Measurements from ENCODE around the gene IL12A.

IL12A gene

DNA sequence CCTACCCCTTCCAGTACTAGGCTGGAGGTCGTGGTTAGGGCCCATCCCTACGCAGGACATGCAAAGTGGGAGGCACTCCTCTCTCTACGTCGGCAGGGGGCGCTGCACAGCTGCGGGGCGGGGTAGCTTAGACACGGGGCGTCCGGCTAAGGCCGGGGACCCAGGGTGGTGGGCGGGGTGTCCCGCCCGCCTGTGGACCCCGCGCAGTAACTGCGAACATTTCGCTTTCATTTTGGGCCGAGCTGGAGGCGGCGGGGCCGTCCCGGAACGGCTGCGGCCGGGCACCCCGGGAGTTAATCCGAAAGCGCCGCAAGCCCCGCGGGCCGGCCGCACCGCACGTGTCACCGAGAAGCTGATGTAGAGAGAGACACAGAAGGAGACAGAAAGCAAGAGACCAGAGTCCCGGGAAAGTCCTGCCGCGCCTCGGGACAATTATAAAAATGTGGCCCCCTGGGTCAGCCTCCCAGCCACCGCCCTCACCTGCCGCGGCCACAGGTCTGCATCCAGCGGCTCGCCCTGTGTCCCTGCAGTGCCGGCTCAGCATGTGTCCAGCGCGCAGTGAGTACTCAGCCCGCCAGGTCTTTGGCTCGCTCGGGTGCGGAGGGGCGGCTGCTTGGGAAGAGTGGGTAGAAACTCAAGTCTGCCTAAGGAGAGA, at the start of gene IL12A:
Gene IL12A, plus strand, starts transcription at position 219 of the 655 bp plus-strand sequence.
- peak; percentile 58 to 71 for DNase-seq (ENCODE audit: low read depth in 2 of 2)

DNA sequence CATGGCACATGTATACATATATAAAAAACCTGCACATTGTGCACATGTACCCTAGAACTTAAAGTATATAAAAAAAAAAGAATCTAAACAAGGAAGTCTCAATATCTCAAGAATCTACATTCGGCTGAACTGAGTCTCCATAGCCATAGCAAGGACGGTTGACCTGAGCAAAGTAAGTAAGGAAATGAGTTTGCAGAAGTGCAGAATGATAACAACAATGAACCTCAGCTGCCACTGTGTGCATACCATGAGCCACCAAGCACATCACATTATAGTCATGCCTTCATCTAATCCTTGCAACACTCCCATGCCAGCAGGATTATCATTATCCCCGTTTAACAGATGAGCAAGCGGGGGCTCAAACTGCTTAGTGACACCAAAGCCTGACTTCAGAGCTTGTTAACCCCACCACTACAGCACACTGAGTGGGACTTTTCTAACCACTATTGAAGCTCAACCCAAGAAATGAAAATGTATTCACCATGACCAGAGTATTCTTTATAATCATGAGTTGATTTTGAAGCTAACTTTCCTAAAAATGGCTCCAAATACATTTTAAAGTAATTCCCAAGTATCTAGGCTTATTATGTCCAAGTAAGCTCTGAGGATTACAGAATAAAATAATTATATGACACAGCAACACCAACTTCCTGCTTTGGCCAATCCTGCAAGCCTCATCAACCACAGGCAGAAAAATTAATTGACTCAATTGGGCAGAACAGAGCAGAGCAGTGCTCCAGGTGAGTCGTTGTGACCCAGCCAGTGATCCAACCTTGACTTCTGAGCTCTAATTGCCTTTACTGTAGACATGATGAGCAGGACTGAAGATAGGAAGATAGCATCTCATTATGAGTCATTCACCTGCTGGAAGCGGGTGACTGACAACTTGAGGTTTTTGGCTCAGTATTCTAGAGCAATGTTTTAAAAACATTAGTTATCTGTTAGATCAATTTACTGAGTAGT, 47.3 kb upstream of the IL12A start:
- no peak for DNase-seq (ENCODE audit: low read depth in 2 of 2)

DNA sequence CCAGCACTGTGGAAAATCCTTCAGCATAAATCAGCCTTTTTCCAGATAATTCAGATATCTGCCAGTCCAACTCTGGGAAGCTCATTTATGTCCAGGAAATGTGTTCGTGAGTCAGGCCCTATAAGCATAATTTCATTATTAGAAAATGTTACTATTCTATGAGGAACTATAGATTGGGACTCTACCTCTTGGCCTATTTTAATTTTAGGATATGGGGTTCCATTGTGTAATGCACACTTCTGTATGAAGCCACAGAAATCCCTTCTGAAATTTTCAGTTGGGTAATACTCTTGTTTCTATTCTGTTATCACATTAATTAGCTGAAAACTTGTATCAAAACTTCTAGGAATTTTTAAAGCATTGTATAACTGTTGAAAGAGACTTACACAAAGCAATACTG, 43.9 kb upstream of the IL12A start:
- no peak for DNase-seq (ENCODE audit: low read depth in 2 of 2)

DNA sequence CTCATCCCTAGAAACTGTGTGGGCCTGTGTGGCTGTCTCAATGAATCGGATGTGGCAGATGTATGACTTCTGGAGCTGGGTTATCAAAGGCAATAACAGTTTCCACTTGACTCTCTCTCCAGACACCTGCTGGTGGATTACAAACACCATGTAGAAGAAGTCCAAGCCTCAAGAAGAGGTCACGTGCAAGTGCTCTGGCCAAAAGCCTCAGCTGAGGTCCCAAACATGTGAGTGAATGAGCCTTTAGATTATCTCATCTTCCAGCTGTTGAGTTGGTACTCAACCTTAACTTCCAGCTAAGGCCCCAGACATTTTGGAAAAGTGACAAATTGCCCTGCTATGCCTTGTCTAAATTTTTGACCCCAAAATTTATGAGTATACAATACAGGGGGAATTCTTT, 42.7 kb upstream of the IL12A start:
- DNase-seq (ENCODE audit: low read depth in 2 of 2) = no peak

DNA sequence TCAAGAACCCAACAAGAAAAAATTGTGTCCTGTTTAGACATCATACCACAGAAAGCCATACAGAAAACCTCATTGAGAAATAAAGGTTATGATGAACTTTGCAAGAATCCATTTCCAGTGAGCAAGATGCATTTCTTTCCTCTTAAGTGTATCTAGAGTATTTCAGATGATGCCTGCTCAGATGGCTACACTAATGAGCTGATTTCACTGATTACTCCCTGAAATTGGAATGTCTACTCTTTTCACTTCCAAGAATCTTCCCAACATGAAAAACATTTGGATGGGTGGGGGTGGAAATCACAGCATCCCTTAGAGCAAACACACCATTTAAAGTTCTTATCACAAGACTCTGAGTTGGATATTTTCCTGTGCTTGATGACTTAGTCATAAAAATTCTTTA, 41.4 kb upstream of the IL12A start:
- no peak for DNase-seq (ENCODE audit: low read depth in 2 of 2)

DNA sequence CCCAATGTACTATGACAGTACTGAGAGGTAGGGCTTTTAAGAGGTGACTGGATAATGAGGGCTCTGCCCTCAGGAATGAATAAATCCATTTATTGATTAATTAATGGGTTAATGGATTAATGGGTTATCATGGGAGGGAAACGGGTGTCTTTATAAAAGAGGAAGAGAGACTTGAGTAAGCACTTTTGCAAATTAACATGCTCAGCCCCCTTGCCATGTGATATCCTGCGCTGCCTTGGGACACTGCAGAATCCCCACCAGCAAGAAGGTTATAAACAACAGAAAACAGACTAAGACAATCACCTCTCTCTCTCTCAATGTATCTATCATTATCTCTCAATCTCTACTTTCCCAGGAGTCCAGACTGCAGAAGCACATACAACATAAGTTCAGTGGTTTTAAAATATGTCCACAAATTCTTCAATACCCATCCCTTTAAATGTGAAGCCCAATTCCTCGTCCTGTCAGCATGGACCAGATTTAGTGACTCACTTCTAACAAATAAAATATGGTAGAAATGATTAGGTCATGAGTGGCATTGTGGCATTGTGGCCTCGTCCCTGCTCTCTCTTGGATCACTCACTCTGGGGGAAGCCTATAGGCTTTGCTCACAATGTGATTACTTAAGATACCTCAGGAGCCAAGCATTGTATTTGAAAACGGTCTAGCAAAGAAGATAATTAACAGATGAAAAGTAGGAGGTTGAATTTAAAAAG, 40.0 kb upstream of the IL12A start:
- DNase-seq (ENCODE audit: low read depth in 2 of 2) = no peak

DNA sequence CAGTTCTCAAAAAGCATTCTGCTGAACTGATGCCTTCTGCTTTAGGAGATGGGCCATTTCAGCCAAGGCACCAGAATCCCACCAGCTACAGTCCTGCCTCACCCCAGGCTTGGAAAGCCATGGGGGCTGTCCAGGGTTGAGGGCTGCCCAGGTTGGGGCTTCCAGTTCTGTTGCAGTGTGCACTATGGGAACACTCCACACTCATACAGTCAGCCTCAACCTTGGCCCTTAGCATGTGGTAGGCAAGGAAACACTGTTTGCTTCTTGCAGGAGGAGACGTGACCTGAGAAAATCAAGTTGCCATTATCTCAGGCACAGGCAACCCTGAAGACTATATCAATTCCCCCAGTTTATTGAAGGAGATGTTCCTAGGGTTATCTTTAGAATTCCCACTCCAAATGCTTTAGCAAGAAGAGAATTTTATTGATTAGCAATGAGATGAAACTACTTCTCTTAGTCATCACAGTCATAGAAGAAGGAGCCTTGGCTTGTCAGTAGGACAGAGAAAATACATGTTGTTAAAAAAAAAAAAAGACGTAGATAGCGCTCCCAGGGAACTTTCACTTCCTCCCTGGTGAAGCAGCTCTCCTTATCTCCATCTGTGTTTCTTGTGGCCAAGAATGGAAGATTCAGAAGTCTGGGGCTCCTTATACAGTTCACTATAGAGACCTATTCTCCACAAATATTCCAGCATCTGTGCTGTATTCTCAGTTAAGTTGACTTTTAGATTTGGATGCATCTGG, 38.3 kb upstream of the IL12A start:
- DNase-seq (ENCODE audit: low read depth in 2 of 2) = no peak

DNA sequence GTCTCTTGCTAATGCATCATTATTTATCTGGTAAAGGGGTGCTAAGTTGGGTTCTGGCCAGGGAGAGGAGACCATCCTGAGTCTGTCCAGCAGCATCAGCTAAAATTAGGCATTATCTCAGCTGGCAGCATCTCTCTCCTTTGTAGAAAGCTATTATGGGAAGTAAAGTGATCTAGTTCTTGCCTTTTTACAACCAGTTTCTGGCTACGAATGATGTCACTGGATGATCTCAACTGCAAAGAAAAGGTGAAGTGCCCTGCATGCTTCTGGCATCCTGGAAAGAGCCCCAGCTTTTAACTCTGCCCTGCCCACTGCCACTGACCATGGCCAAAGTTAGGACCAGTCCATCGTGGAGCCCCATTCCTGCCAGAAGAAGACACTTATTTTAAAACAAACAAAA, 37.1 kb upstream of the IL12A start:
- no peak for DNase-seq (ENCODE audit: low read depth in 2 of 2)

DNA sequence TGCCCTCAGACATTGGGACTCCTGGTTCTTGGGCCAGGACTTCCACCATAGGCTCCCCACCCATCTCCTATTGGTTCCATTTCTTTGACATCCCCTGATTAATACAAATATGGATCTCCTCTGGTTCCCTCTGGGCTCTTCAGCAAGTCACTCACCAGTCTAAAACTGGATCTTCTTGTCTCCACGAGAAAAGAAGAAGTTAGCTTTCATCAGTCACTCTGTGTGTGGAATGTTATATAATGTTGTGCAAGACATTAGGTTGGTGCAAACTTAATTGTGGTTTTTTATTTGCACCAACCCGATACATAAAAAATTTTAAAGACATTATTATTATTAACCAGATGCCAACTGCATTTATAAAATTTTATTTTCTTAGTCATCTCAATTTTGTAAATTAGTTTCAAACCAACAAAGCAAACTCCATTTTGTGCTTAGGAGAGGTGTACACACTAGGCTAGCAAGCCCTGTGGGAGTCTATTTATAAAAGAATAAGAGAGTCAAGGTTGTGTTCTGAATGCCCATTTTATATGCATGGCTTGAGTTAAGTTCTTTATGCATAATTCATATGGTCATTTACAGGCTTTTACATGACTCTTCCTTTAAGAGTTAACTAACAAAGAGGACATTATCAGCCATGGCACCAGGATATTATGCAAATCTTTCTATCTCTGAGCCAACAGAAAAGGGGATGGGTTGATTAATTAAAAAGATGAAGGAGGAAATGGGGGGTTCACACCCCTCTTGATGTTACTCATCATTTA, 35.1 kb upstream of the IL12A start:
- DNase-seq (ENCODE audit: low read depth in 2 of 2) = no peak

DNA sequence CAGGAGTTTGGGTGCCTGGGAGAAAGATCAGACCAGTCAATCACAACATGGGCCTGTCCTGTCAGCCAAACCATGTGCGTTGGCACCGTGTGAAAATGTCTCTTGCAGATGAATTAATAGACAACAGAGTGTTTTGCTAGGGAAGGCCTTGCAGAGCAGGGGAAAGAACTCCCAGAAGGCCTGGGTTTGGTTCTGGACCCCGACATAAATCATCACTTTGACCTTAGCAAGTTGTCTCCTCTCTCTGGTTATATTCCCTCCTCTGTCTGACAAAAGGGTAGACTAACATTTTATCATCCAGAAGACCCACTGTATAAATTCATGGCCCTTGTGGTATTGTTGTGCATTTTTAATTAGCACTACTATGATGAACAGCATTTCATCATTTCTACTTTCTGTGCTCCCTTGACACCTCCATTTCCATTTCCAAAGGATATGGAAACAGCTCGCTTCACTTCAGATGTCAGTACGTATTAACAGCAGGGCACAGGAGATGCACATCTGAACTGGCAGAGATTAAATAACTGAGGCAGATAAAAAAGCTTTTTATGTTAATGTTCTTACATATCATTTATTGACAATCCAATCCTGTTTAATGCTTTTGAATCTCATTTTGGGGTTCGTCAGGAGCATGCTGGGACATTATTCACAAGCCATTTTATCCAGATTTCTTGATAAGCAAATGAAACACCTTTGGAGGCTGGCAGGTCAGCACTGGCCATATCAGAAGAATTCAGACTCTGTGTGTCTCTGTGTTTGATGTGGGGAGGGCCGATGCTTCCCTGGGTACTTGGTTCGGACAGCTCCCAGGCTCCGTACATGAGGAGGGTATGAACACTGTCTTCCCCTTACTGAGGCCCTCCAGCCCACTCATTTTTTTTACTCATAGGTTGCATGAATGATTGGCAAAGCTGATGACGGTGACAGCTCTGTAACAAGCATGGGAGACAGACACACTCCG, 28.2 kb upstream of the IL12A start:
- no peak for DNase-seq (ENCODE audit: low read depth in 2 of 2)

DNA sequence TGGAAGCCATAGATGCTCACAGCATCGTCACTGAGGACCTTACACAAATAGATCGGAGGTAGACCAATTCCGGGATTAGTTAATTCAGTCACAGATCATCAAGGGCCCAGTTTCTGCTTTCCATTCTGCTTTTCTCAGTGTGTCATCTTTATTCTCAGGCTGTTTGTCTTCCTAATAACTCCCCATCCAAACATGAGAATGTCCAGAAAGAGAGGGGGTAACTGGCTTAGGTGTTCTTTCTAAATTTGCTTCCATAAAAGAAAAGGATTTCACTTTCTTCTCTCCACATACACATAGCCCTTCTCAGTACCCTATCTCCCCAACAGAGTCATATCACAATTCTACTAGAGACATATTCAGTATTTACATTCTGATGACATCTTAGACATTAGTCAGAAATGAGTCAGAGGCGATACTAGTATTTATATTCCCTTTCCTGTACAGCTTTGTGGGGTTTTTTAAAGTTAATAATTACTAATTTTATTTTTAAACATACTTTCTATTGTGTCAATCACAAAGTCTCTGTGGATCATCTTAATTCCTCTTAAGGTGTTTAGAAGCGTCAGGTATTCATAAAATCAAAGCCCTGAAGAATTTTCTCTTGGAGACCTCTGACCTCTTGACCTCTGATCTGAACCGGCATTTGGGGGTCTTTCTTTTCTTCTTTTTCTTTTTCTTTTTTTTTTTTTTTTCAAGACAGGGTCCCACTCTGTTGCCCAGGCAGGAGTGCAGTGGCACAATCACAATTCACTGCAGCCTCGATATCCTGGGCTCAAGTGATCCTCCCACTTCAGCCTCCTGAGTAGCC, 24.3 kb upstream of the IL12A start:
- no peak for DNase-seq (ENCODE audit: low read depth in 2 of 2)

DNA sequence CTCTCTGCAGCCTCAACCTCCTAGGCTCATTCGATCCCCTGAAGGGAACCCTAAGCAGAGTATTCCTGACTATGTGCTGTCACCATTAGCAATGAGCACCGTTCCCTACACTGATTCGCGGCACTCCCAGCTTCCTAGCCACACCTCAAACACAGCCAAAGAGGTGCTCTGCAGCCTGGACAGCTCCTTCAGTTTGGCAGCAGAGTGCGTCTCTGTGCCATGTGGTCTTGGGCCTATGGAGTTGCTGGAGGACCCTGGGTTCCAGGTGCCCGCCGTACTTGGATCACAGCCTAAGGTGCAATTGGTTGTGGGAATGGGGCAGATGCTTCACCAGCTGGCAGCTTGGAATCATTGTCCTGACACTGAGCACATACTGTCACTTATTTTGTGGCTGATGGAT, 17.3 kb upstream of the IL12A start:
- no peak for DNase-seq (ENCODE audit: low read depth in 2 of 2)

DNA sequence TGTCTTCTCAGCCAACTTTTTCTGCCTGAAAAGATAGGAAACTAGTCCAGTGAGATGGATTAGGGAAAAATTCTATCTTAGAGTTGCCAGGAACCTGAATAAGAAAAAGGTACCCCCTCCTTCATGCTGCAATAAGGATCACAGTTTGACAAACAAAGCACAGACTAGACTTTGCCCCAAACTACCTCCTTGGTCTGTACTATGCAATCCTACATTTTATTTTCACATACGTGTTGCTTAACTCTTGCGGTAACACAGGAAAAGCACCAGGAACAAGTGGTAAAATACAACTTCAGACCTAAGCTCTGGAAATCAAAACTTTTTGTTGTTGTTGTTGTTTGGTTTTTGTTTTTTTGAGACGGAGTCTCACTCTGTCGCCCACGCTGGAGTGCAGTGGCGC, 11.3 kb upstream of the IL12A start:
- DNase-seq (ENCODE audit: low read depth in 2 of 2) = no peak

DNA sequence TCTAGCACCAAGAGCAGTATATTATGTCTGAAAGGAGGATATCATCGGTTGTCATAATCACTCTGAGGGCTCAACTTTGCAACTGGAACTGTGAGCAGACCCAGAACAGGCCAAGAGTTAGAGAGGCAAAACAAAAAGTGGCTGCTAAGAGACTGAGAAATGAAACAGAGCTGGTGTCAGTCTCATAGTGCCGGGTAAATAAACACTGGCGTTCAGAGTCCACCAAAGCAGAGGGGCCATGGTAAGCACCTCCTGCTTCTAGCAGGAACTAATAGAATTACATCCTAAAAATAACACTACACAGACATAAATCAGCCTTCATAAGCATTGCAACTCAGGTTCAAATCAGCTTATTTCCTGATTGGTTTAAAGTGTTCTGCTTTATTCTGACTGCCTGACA, 10.3 kb upstream of the IL12A start:
- no peak for DNase-seq (ENCODE audit: low read depth in 2 of 2)

DNA sequence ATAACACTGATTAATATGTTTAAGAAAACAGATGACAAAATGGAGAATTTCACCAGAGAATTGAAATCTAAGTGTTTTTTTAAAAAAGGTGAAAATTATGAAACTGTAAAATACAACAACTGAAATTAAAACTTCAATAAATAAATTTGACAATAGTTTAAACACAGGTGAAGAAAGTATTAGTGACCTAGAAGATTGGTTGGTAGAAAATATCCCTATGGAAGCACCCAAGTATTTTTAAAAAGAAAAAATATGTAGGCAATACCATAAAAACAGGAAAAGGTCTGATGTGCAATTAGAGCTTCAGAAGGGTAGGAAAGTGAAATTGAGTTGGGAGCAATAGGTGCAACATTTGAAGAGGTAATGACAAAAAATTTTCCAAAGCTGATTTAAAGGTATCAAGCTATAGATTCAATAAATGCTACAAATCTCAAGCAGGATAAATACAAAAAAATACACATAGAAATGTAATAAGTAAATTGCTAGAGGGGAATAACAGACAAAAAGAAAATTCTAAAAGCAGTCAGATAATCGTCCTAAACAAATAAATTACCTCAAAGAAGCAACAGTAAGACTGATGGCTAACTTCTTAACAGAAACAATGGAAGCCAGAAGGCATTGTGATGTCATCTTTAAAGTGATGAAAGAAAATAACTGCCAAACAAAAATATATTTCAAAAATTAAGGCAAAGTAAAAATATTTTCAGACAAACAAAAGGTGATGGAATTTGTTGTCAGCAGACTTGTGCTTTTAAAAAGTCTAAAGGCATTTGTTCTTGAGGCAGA, 9.5 kb upstream of the IL12A start:
- no peak for DNase-seq (ENCODE audit: low read depth in 2 of 2)

DNA sequence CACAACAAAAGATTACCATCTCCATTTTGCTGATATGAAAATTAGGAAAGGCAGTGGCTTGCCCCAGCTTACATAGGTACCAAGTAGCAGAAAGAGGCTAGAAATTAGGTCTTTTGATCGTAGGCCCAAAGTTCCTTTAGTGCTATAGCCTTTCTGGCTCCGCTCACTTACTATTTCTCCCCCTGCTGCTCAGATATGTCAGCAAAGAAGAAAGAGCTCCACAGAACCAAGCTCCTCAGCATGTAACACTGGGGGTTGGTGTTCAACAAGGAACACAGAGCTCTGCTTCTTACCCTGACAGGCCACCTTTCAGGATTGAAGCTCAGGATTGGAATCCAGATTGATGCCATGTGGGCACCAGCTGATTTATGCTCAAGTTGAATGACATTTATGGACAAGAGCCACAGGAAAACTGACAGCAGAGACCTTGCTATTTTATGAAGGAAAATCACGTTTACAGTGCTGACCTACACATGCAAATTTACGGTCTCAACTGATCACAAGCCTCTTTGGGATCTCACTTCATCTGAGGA, 6.1 kb upstream of the IL12A start:
- no peak for DNase-seq (ENCODE audit: low read depth in 2 of 2)

DNA sequence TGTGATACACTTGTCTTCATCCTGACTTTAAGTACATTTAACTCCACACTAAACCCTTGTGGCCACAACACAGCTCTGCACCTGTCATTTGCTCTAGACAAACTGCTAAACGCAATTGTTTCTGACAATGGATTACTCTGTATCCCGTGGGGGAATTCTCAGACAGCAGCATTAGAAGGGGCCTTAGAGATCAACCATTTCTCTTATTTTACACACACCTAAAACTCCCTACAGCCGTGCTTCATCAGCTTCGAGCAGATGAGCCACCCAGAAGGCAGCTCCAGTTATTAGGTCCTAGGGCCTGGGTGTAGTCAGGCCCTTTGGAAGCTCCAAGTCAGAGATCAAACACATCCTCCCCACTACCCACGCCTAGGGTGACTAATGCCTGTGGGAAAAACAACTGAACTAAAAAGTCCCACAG, 1.3 kb upstream of the IL12A start:
- no peak for DNase-seq (ENCODE audit: low read depth in 2 of 2)
